HepG2 (cell line): Measurements from ENCODE around the gene OST4. TPM values are rescaled to one million over a fixed set of nuclear protein-coding genes. Genes with fewer than 3 reads are reported as not detected.

Source experiments
- CSRNP2 ChIP-seq: sonication (generic); formaldehyde crosslinking; conservative IDR thresholded peaks from 2 replicates; pipeline ENCODE4 v1.8.0; 2022; ENCODE audit warnings: low read depth, missing genetic modification reagents
- HDAC1 ChIP-seq: sonication (generic); formaldehyde crosslinking; IDR thresholded peaks from 2 replicates; pipeline ENCODE4 v1.5.1; 2020; ENCODE audit warnings: mild to moderate bottlenecking, missing genetic modification reagents
- HMGA1 ChIP-seq: sonication (generic); formaldehyde crosslinking; conservative IDR thresholded peaks from 2 replicates; pipeline ENCODE4 v1.4.0; 2020; ENCODE audit warnings: missing genetic modification reagents
- NCOA1 ChIP-seq: sonication (generic); formaldehyde crosslinking; IDR thresholded peaks from 2 replicates; pipeline ENCODE4 v1.9.0; 2021; ENCODE audit warnings: missing genetic modification reagents
- NFIB ChIP-seq: sonication (generic); formaldehyde crosslinking; IDR thresholded peaks from 2 replicates; pipeline ENCODE4 v1.9.0; 2021; ENCODE audit warnings: missing genetic modification reagents, mild to moderate bottlenecking, borderline replicate concordance
- PHF8 ChIP-seq: sonication (generic); formaldehyde crosslinking; IDR thresholded peaks from 2 replicates; pipeline ENCODE4 v1.5.0; 2020; ENCODE audit warnings: missing genetic modification reagents
- PITX1 ChIP-seq: sonication (generic); formaldehyde crosslinking; IDR thresholded peaks from 2 replicates; pipeline ENCODE4 v1.5.1; 2020; ENCODE audit warnings: mild to moderate bottlenecking, missing genetic modification reagents
- POLR2AphosphoS5 ChIP-seq: IDR thresholded peaks from 2 replicates; pipeline ENCODE4 v1.6.1; 2012; ENCODE audit warnings: low read depth, low read length
- PPARG ChIP-seq: conservative IDR thresholded peaks from 2 replicates; pipeline ENCODE4 v1.6.1; 2016; ENCODE audit warnings: missing biosample characterization, missing genetic modification reagents
- RAD21 ChIP-seq: fragments of 450-650 bp; formaldehyde crosslinking; IDR thresholded peaks from 2 replicates; pipeline ENCODE4 v1.5.0; 2020; ENCODE audit warnings: mild to moderate bottlenecking
- RBM39 ChIP-seq: fragments of 200-400 bp; formaldehyde crosslinking; IDR thresholded peaks from one replicate; pipeline ENCODE4 v1.6.1; 2018; ENCODE audit warnings: antibody characterized with exemption, mild to moderate bottlenecking, low read depth, low read length; ENCODE audit not compliant: poor library complexity, severe bottlenecking
- TEAD3 ChIP-seq: optimal IDR thresholded peaks from 2 replicates; pipeline ENCODE3; 2016; ENCODE audit warnings: borderline replicate concordance
- ZFX ChIP-seq: sonication (generic); formaldehyde crosslinking; IDR thresholded peaks from 2 replicates; pipeline ENCODE4 v1.4.0; 2020; ENCODE audit warnings: mild to moderate bottlenecking, low read depth, missing genetic modification reagents, moderate library complexity
- ZIK1 ChIP-seq: sonication (generic); formaldehyde crosslinking; IDR thresholded peaks from 2 replicates; pipeline ENCODE4 v1.5.0; 2020; ENCODE audit warnings: mild to moderate bottlenecking, low read depth, missing genetic modification reagents, borderline replicate concordance
- ZNF329 ChIP-seq: sonication (generic); formaldehyde crosslinking; IDR thresholded peaks from 2 replicates; pipeline ENCODE4 v1.9.0; 2021; ENCODE audit warnings: low read depth, mild to moderate bottlenecking, missing genetic modification reagents
- ZNF773 ChIP-seq: sonication (generic); formaldehyde crosslinking; IDR thresholded peaks from 2 replicates; pipeline ENCODE4 v1.4.0; 2020; ENCODE audit warnings: missing genetic modification reagents, borderline replicate concordance
- polyA plus RNA-seq, 8 experiments: library from polyadenylated mRNA; depleted of rRNA in 3 of 8; stranded (reverse) in 7 of 8; unstranded in 1 of 8; fragments of >200 nt; fragmentation: Illumina TruSeq in 4 of 8; extraction: Trizol in 4 of 8; gene quantifications; 2 replicates each; pipeline versions ENCODE4 v1.2.1 to v1.2.3, GENCODE V29; 2011 to 2016; ENCODE audit warnings: low read depth in 4 of 8, missing spikeins in 1 of 8, mixed read lengths in 1 of 8; ENCODE audit not compliant: insufficient read depth in 1 of 8
- total RNA-seq, 5 experiments: library from RNA; depleted of rRNA; stranded (reverse); fragments of >200 nt; fragmentation: Illumina TruSeq; extraction: Trizol; gene quantifications; 2 replicates each; pipeline ENCODE4 v1.2.3, GENCODE V29; 2016; ENCODE audit warnings: low read depth in 1 of 5
- TF ChIP-seq, protein P1 (sequence below): sonication (generic); formaldehyde crosslinking; IDR thresholded peaks from 2 replicates; pipeline ENCODE4 v1.4.0; 2020; ENCODE audit warnings: missing genetic modification reagents, borderline replicate concordance
- TF ChIP-seq, protein P2 (sequence below): sonication (generic); formaldehyde crosslinking; IDR thresholded peaks from 2 replicates; pipeline ENCODE4 v1.8.0; 2022; ENCODE audit warnings: missing genetic modification reagents, low read depth, mild to moderate bottlenecking, borderline replicate concordance
- TF ChIP-seq, protein P3 (sequence below): sonication (generic); formaldehyde crosslinking; IDR thresholded peaks from 2 replicates; pipeline ENCODE4 v1.4.0; 2020; ENCODE audit warnings: mild to moderate bottlenecking, missing genetic modification reagents

OST4 gene
- total and polyA plus RNA-seq, 2 of the 13 experiments (the other 11 are each of a cell fraction or from before 2014, with no cell fraction given): 498 to 584 TPM

DNA sequence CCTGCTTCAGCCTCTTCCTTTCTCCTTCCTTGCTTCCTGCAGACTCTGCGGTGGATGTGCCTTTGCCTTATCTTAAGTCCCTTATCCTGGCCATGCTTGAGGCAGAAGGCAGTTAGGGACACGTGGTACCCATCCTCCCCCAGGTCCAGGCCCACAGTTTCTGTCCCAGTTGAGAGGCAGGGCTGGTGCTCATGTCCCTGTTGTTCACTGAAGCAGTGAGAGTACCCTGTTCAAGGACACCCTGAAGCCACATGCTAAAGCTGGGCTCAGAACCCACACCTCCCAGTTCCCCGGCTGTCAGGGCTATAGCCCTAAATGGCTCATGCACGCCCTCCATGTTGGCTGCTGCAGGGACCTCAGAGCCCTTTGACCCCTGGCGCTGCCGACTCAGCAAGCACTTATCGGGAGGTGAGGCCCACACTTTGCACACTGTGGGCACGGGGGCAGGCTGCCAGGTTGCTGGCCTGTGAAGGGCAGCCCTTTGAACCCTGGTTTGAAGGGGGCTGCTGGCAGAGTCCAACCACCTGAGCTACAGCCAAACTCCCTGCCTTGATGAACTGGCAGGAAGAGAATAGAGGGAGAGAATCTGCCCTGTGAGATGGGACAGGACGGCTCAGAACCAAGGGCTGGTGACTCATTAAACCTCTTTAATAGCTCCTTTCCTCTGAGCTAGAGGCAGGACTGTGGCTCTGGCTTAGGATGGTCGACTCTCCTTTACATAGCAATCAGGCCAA is 21.4 kb upstream of the OST4 start (continued):
- TF ChIP-seq, protein P1, sequence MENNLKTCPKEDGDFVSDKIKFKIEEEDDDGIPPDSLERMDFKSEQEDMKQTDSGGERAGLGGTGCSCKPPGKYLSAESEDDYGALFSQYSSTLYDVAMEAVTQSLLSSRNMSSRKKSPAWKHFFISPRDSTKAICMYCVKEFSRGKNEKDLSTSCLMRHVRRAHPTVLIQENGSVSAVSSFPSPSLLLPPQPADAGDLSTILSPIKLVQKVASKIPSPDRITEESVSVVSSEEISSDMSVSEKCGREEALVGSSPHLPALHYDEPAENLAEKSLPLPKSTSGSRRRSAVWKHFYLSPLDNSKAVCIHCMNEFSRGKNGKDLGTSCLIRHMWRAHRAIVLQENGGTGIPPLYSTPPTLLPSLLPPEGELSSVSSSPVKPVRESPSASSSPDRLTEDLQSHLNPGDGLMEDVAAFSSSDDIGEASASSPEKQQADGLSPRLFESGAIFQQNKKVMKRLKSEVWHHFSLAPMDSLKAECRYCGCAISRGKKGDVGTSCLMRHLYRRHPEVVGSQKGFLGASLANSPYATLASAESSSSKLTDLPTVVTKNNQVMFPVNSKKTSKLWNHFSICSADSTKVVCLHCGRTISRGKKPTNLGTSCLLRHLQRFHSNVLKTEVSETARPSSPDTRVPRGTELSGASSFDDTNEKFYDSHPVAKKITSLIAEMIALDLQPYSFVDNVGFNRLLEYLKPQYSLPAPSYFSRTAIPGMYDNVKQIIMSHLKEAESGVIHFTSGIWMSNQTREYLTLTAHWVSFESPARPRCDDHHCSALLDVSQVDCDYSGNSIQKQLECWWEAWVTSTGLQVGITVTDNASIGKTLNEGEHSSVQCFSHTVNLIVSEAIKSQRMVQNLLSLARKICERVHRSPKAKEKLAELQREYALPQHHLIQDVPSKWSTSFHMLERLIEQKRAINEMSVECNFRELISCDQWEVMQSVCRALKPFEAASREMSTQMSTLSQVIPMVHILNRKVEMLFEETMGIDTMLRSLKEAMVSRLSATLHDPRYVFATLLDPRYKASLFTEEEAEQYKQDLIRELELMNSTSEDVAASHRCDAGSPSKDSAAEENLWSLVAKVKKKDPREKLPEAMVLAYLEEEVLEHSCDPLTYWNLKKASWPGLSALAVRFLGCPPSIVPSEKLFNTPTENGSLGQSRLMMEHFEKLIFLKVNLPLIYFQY (CRISPR knock-in tag): peak; percentile 81; the same call in 1 of the 2 replicates
- TF ChIP-seq, protein P2, sequence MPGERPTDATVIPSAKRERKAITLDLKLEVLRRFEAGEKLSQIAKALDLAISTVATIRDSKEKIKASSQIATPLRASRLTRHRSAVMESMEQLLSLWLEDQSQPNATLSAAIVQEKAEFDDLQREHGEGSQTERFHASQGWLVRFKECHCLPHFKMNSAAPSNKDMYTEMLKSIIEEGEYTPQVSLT (CRISPR knock-in tag): no peak; the same call in 1 of the 2 replicates
- TF ChIP-seq NCOA1 (CRISPR knock-in tag) (no peak), TEAD3 (CRISPR knock-in tag) (peak; percentile 11), PHF8 (CRISPR knock-in tag) (peak; percentile 44; the same call in 1 of the 2 replicates), RBM39 (peak; percentile 30), HDAC1 (CRISPR knock-in tag) (peak; percentile 92), POLR2AphosphoS5 (peak; percentile 61; the same call in 1 of the 2 replicates), CSRNP2 (no peak), ZNF329 (CRISPR knock-in tag) (no peak), RAD21 (CRISPR knock-in tag) (peak; percentile 53; the same call in 1 of the 2 replicates), PPARG (peak; percentile 46), ZFX (CRISPR knock-in tag) (peak; percentile 79), HMGA1 (no peak), PITX1 (CRISPR knock-in tag) (peak; percentile 79), ZNF773 (CRISPR knock-in tag) (no peak), NFIB (CRISPR knock-in tag) (no peak), ZIK1 (CRISPR knock-in tag) (peak; percentile 80)
- TF ChIP-seq, protein P3, sequence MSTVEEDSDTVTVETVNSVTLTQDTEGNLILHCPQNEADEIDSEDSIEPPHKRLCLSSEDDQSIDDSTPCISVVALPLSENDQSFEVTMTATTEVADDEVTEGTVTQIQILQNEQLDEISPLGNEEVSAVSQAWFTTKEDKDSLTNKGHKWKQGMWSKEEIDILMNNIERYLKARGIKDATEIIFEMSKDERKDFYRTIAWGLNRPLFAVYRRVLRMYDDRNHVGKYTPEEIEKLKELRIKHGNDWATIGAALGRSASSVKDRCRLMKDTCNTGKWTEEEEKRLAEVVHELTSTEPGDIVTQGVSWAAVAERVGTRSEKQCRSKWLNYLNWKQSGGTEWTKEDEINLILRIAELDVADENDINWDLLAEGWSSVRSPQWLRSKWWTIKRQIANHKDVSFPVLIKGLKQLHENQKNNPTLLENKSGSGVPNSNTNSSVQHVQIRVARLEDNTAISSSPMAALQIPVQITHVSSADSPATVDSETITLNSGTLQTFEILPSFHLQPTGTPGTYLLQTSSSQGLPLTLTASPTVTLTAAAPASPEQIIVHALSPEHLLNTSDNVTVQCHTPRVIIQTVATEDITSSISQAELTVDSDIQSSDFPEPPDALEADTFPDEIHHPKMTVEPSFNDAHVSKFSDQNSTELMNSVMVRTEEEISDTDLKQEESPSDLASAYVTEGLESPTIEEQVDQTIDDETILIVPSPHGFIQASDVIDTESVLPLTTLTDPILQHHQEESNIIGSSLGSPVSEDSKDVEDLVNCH (CRISPR knock-in tag): 0 out of 2 replicates have a peak, but pooled peaks have one; percentile 35
